Glutamatergic neuron (in vitro differentiated cells): Measurements from ENCODE around the gene REPS1. TPM values are rescaled to one million over a fixed set of nuclear protein-coding genes. Genes with fewer than 3 reads are reported as not detected.

Source experiments
- DNase-seq: peaks from one replicate; pipeline ENCODE4 v3.0.0; 2022
- H3K27ac Mint-ChIP-seq: one replicate; pipeline ENCODE4 v1.8.0; 2020; ENCODE audit warnings: mild to moderate bottlenecking, mixed read lengths, inconsistent platforms; ENCODE audit not compliant: unreplicated experiment
- H3K27me3 Mint-ChIP-seq: one replicate; pipeline ENCODE4 v1.8.0; 2020; ENCODE audit warnings: mild to moderate bottlenecking, moderate library complexity, mixed read lengths, inconsistent platforms; ENCODE audit not compliant: unreplicated experiment
- H3K36me3 Mint-ChIP-seq: one replicate; pipeline ENCODE4 v1.8.0; 2020; ENCODE audit warnings: mild to moderate bottlenecking, mixed read lengths, inconsistent platforms; ENCODE audit not compliant: unreplicated experiment
- H3K4me1 Mint-ChIP-seq: one replicate; pipeline ENCODE4 v1.8.0; 2020; ENCODE audit warnings: mild to moderate bottlenecking, low read depth, mixed read lengths, inconsistent platforms; ENCODE audit not compliant: unreplicated experiment
- H3K4me3 Mint-ChIP-seq: one replicate; pipeline ENCODE4 v1.8.0; 2020; ENCODE audit warnings: mild to moderate bottlenecking, mixed read lengths, inconsistent platforms; ENCODE audit not compliant: unreplicated experiment
- H3K9me3 Mint-ChIP-seq: one replicate; pipeline ENCODE4 v1.8.0; 2020; ENCODE audit warnings: mild to moderate bottlenecking, moderate library complexity, mixed read lengths, inconsistent platforms; ENCODE audit not compliant: unreplicated experiment
- CTCF ChIP-seq: fragments of 200-600 bp; sonication (generic); IDR thresholded peaks from one replicate; pipeline ENCODE4 v1.5.0; 2021; ENCODE audit not compliant: partially characterized antibody, unreplicated experiment
- total RNA-seq: library from RNA; stranded (reverse); fragmentation: NEBNext Ultra II Directional; extraction: Animal tissue kit (Norgen Biotek cat#: 25700); gene quantifications from one replicate; pipeline ENCODE4 v1.2.1, GENCODE V29; 2021; ENCODE audit not compliant: unreplicated experiment

REPS1 gene
- total RNA-seq, 1 donor from 2014 or later = 103 TPM

DNA sequence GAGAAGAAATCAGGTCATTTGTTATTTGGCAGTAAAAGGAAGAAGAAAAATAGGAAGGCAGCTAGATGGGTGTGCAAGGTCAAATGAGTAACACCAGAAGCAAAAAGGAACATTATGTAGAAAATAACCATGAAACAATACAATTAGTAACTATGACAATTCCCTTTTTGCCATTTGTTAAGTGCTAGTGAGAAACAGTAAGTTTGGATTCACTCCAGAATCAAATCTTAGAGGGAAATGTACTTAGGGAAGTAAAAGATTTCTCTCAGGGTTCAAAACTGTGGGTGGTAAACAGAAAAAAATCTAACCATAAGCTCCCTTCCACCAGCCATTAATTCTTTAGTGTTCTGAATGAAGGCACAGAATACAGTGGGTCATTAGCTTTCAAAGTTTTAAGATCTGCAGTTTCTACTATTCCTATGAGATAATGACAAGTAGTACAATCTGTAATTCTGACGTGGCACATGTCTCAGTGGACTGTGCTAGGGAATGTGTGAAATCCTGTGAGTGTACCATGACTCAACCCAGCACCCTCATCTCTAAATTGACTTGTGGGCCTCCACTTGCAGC lies 17.1 kb downstream of the REPS1 start:
- TF ChIP-seq CTCF = no peak
- Mint-ChIP-seq H3K4me1 (peaks cover 26% of the 10 kb centered on the region), H3K27me3 (peaks cover 2% of the 10 kb centered on the region), H3K36me3 (no peaks in the 10 kb centered on the region), H3K9me3 (no peaks in the 10 kb centered on the region), H3K4me3 (no peak overlapping the region), H3K27ac (no peak overlapping the region)
- DNase-seq = no peak

DNA sequence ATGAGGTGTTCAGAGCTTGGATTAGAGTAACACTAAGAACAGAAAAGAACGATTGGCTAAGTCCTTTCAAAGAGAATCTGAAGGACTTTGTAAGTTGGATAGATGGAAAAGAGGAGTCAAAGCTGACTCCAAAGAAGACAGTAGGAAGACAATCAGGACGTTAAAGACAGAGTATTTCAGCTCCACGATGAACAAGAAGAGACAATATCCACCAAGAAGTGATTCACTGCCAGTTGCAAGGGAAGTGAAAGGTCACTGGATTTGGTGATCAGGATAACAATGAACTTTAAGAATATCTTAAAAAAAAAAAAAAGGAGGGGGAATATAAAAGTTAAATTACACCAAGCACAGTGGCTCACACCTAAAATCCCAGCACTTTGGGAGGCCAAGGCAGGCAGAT lies 17.9 kb downstream of the REPS1 start:
- DNase-seq = no peak
- Mint-ChIP-seq H3K27ac (no peak overlapping the region), H3K9me3 (no peaks in the 10 kb centered on the region), H3K4me1 (peaks cover 26% of the 10 kb centered on the region), H3K27me3 (peaks cover 2% of the 10 kb centered on the region), H3K4me3 (no peak overlapping the region), H3K36me3 (no peaks in the 10 kb centered on the region)
- no peak for TF ChIP-seq CTCF

DNA sequence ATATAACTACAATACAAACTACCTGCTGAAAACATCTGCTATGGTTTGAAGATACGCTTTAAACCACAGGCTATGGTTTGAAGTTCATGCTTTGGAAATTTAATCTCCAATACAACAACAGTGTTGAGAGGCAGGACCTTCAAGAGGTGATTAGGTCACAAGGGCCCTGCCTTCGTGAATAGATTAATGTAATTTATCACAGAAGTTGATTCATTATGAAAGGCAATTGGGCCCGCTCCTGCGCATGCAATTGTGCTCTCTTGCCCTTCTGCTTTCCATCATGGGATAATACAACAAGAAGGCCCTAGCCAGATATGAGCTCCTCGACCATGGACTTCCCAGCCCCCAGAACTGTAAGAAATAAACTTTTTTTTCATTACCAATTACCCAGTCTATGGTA lies 21.2 kb downstream of the REPS1 start:
- peaks cover 16% of the 10 kb centered on the region for H3K4me1 Mint-ChIP-seq

GRCh38 chr6:138965971-138966370 lies 22.1 kb downstream of the REPS1 start:
- peaks cover 2% of the 10 kb centered on the region for H3K27me3 Mint-ChIP-seq
- H3K4me1 Mint-ChIP-seq = peaks cover 8% of the 10 kb centered on the region
- H3K36me3 Mint-ChIP-seq = no peaks in the 10 kb centered on the region
- no peak for TF ChIP-seq CTCF
- H3K27ac Mint-ChIP-seq = no peak overlapping the region
- no peak for DNase-seq
- H3K4me3 Mint-ChIP-seq = no peak overlapping the region
- no peaks in the 10 kb centered on the region for H3K9me3 Mint-ChIP-seq

More for the DNA sequence above, 21.2 kb downstream of the REPS1 start:
- no peak for DNase-seq
- H3K27me3 Mint-ChIP-seq = peaks cover 2% of the 10 kb centered on the region
- H3K27ac Mint-ChIP-seq = no peak overlapping the region
- H3K4me3 Mint-ChIP-seq = no peak overlapping the region
- no peaks in the 10 kb centered on the region for H3K36me3 Mint-ChIP-seq
- H3K9me3 Mint-ChIP-seq = no peaks in the 10 kb centered on the region
- TF ChIP-seq CTCF = no peak

DNA sequence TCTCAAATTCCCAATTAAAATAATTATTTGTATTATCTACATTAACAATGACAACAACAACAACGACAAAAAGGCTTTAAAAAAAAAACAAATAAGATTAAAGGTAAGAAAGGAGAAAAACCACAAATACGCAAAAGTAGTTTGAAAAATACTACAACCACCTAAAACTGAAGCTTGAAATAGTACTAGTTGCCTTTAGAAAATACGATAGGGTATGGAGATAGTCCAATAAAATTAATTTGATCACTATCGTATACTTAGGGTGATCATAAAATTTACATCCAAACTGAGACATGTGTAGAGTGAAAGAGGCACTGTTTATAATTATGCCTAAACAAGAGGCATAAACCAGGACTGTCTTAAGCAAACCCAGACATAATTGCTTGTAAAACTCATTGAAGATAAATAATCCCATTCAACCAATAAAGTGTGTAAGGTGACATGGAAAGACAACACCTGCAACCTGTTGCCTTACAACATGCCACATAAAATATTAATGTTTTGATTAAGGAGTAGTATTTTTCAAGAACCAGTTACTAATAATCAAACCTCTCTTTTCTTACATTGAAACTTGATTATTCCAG lies 22.7 kb downstream of the REPS1 start:
- no peak for TF ChIP-seq CTCF
- Mint-ChIP-seq H3K36me3 (no peaks in the 10 kb centered on the region), H3K4me3 (no peak overlapping the region), H3K27me3 (peaks cover 2% of the 10 kb centered on the region), H3K9me3 (no peaks in the 10 kb centered on the region), H3K27ac (no peak overlapping the region), H3K4me1 (peaks cover 8% of the 10 kb centered on the region)
- no peak for DNase-seq
